HEK293 (cell line): ENCODE results near the gene RNU1-2.
"Not testable (repeated sequence)": the region's sequence is repeated elsewhere in the genome, so short reads cannot be mapped to it uniquely, and the experiment has no call there.

Experiments used
- ZNF23 ChIP-seq: fragments of 450-650 bp; formaldehyde crosslinking; IDR thresholded peaks from 2 replicates; pipeline ENCODE4 v1.5.1; 2016; ENCODE audit warnings: missing biosample characterization, missing genetic modification characterization, borderline replicate concordance
- ZNF239 ChIP-seq: fragments of 450-650 bp; formaldehyde crosslinking; IDR thresholded peaks from 2 replicates; pipeline ENCODE4 v1.5.1; 2016; ENCODE audit warnings: missing biosample characterization, missing genetic modification characterization
- ZNF585B ChIP-seq: fragments of 450-650 bp; formaldehyde crosslinking; IDR thresholded peaks from 2 replicates; pipeline ENCODE4 v1.5.1; 2016; ENCODE audit warnings: missing biosample characterization, missing genetic modification characterization
- ZNF677 ChIP-seq: fragments of 450-650 bp; IDR thresholded peaks from 2 replicates; pipeline ENCODE4 v1.5.0; 2018; ENCODE audit warnings: missing biosample characterization, mild to moderate bottlenecking, missing genetic modification characterization, moderate library complexity
- ZNF830 ChIP-seq: fragments of 450-650 bp; IDR thresholded peaks from 2 replicates; pipeline ENCODE4 v1.5.0; 2018; ENCODE audit warnings: missing biosample characterization, missing genetic modification characterization, low read depth, mild to moderate bottlenecking, moderate library complexity
- TF ChIP-seq, protein P1 (sequence below): fragments of 450-650 bp; formaldehyde crosslinking; IDR thresholded peaks from 2 replicates; pipeline ENCODE4 v1.5.1; 2016; ENCODE audit warnings: missing biosample characterization, missing genetic modification characterization

DNA sequence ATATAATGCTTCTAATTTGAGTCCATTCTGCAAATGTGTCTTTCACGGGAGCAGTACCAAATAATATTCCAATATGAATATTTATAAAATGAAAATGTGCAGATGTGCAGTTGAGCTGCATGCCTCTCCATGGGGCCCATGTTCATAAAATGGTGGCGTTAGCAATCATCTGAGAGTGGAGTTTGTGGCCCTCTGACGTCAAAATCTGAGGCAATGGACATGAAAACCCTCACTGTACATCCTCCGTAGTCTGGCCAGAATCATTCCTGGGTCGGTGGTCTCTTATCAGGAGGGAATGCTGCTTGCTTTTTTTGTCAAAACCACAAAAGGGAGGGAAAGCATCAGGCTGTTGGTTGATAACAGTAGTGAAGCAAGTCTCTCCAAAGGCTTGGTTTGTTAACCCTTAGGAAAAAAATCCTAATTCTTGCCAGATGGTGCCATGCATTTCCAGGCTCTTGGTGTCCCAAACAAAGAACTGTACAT, 5.2 kb upstream of the RNU1-2 start:
- TF ChIP-seq, protein P1, sequence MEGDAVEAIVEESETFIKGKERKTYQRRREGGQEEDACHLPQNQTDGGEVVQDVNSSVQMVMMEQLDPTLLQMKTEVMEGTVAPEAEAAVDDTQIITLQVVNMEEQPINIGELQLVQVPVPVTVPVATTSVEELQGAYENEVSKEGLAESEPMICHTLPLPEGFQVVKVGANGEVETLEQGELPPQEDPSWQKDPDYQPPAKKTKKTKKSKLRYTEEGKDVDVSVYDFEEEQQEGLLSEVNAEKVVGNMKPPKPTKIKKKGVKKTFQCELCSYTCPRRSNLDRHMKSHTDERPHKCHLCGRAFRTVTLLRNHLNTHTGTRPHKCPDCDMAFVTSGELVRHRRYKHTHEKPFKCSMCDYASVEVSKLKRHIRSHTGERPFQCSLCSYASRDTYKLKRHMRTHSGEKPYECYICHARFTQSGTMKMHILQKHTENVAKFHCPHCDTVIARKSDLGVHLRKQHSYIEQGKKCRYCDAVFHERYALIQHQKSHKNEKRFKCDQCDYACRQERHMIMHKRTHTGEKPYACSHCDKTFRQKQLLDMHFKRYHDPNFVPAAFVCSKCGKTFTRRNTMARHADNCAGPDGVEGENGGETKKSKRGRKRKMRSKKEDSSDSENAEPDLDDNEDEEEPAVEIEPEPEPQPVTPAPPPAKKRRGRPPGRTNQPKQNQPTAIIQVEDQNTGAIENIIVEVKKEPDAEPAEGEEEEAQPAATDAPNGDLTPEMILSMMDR (tag by site-specific recombination): not testable (repeated sequence)
- TF ChIP-seq ZNF23, ZNF830, ZNF585B, ZNF677, ZNF239 (tag by site-specific recombination): not testable (repeated sequence)
